Skin of body (tissue), 2 donors: ENCODE results near the gene BRI3. TPM values are rescaled to one million over a fixed set of nuclear protein-coding genes. Genes with fewer than 3 reads are reported as not detected.

Experiments used
- DNase-seq: peaks from one replicate; lab custom pipeline; 2025; lab: John Stamatoyannopoulos, UW
- total RNA-seq: library from RNA; depleted of rRNA; stranded (reverse); fragments of >200 nt; gene quantifications from one replicate; pipeline ENCODE4 v1.2.3, GENCODE V29; 2014

BRI3 gene, protein sequence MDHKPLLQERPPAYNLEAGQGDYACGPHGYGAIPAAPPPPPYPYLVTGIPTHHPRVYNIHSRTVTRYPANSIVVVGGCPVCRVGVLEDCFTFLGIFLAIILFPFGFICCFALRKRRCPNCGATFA
- 30.2 TPM for total RNA-seq

DNA sequence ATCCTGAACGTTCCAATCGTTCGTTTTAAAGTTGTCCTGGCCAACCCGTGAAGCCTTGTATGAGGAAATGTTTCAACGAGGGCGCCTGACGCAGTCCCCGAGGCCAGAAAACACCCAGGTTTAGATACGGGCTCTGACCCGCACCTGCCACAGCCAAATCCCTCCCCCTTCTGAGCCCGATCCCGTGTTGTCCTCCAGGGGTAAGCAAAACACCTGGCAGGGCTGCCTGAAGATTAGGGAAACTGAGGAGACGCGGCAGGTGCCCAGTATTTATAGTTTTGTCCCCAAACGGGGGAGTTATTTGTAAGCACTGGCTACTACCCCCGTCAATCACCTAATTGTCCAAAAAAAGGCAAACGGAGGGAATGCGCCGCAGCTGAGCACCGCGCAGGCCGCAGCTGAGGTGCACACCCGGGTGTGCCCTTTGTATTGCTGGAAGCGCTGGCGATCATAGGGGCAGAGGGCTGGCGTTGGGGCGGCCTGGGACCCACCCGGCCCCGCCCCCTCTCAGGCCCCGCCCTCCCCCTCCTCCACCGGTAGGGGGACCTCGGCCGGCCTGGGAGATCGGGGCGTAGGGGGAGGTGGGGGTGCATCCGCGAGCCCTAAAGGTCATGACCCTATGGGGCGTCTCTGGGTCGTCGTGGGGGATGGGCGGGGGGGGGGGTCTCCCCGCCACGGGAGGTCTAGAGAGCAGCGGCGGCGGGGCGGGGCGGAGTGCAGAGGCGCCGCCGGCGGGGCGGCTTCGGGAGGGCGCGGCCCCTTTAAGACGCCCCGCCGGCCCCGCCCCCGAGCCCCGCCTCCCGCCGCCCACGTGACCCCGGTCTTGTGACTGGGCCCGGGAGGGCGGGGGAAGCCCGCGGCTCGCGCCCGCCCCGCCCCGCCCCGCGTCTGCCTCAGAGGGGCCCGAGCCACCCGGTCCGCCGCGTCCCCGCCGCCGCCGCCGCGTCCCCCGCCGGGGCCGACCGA, at the start of gene BRI3:
TSS of gene BRI3 (plus strand) at position 896 of the 966 bp plus-strand sequence. CDS start 110 bp downstream, outside the sequence.
- peak; percentile 81 for DNase-seq

DNA sequence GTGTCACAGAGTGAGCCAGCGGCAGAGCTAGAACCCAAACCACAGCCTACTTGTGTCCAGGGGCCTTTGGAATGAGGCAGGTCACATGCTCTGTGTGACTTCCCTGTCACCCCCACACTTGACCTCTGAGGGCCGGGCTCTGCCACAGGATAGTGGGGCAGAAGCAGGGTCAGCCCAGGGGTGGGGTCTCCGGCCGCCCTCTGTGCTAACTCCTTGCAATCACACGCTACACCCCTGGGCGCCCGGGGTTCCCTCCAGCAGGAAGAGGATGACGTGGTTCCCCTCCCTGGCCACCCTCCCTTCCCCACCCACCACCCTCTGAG, 49.3 kb upstream of the BRI3 start:
- no peak for DNase-seq

- no peak for DNase-seq
Measured at GRCh38 chr7:98232799-98233198, 48.7 kb upstream of the BRI3 start.

DNA sequence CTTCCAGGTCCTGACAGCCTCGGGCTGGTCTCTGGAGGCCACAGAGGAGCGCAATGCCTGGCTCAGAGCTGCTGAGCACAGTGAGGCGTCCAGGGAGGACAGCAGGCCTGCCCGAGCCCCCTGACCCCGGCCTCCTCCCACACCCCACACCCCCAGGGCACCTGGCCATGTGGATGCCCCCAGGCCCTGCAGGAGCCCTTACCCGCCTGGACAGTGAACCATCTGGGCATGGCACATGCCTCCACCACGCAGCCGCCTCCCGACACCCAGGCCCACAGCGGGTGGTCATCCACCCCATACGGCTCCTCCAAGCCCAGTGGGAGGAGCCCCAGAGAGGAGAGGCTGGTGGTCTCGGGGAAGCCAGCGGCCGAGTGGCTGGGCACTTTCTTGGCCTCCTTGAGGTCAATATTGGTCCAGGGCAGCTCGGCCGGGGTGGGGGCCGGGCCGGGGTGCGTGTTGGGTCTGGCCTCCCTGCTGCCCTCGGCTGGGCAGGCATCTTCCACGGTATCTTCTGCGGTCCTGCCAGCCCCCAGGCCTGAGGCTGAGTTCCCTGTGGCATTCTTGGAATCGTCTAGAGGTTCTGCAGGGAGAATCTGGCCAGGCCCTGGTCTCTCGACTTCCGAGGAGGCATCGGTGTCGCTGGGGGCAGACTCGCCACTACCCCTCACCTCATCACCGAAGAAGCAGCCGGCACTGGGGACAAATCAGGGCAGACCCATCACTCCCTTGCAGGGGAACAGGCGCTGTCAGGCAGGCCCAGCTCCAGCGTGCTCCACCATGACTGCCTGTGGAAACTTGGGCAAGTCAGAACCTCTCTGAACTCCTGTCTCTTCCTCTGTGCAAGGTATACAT, 48.0 kb upstream of the BRI3 start:
- DNase-seq: no peak

GRCh38 chr7:98234429-98235147, 46.9 kb upstream of the BRI3 start:
- no peak for DNase-seq

- DNase-seq: no peak
Measured at GRCh38 chr7:98235901-98236300, 45.6 kb upstream of the BRI3 start.

DNA sequence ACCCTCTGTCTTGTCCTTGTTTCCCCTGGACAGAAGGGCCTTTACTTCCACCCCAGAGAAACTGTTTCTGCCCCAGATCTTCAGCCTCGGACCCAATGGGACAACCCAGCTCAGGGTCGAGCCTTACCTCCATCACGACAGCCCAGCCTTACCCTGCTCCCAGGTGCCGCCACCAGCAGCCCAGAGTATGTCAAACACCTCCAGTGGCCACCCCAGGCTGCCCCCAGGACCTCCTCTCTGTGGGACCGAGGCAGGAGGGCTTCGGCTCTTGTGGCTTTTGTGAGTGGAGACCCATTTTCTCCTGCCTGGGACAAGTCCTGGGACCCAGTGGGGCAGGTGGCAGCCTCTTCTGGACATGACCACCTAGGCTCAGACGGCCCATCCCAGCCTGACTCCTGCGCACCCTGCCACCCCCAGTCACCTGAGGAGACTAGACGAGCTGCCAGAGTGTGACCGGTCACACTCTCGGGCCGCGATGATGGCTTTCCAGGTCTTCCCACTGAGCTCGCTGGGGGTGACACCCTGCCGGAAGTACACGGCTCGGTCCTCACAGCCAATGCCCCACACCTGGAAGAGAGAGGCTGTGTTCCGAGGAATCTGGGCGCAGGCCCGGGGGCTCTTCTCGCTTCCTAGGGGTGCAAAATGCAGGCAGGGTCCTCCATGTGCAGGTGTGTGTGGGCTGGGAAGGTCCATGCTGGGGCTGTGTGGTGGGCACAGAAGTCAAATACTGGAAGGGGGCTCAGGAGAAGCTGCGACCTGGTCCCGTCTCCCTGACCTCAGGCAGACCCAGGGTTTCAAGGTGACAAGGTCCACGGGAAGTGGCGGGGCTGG, 44.9 kb upstream of the BRI3 start:
- DNase-seq: no peak

GRCh38 chr7:98238076-98238475, 43.4 kb upstream of the BRI3 start:
- DNase-seq: no peak

DNA sequence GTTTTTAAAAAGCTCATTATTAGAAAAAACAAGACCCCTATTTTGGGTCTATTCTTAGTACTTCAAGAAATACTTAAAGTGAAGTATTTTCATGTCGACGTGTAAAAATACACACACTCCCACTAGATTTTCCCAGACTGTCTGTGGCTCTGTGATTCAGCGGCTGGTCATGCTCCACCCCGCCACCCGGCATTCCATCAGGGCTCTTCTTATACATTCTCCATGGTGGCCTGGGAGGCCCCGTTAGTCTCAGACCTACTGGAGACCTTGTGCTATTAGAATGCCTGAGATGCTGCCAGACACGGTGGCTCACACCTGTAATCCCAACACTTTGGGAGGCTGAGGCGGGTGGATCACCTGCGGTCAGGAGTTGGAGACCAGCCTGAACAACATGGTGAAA, 42.5 kb upstream of the BRI3 start:
- DNase-seq: no peak

DNA sequence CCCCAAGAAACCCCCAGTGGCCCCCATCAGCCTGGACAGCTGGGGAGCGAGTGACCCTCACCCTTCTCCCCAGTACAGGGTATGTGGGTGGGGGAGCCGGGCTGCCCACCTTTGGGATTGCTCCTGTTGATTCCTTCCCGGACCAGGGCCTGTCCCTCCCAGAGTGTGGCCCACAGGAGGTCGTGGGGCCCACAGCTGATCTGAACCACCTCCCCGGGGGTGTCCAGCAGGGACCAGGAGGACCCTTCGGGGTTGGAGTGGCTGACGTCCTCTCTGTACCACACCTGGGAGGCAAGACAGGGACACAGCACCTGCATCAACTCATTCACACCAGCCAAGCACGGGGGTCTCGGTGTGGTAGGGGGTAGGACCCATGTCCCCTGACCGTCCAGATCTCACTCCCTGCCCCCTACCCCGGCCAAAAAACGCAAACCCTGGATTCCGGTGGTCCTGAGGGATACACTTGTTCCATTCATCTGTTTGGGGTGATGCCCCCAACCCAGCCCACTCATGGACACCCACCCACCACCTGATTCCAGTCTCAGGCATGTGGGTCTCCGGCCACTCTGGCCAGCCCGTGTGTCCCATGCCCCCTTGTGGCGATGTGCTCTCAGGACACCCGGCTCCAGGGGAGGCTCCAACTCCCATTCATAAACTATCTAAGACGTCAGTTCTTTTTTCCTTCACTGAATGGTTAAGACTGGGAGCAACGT, 40.4 kb upstream of the BRI3 start:
- DNase-seq: no peak

GRCh38 chr7:98241674-98242241, 39.7 kb upstream of the BRI3 start:
- DNase-seq: no peak

GRCh38 chr7:98242342-98242741, 39.1 kb upstream of the BRI3 start:
- DNase-seq: no peak

DNA sequence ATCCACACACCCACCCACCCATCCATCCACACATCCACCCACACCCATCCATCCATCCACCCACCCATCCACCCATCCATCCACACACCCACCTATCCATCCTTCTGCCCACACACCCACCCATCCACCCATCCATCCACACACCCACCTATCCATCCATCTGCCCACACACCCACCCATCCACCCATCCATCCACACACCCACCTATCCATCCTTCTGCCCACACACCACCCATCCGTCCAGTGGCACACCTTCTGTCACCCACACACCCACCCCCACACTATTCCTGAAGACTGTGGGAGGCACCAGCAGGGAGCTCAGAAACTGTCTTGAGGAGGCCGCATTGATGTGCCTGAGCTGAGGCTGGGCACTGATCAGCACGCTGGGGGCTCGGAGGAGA, 38.6 kb upstream of the BRI3 start:
- no peak for DNase-seq

DNA sequence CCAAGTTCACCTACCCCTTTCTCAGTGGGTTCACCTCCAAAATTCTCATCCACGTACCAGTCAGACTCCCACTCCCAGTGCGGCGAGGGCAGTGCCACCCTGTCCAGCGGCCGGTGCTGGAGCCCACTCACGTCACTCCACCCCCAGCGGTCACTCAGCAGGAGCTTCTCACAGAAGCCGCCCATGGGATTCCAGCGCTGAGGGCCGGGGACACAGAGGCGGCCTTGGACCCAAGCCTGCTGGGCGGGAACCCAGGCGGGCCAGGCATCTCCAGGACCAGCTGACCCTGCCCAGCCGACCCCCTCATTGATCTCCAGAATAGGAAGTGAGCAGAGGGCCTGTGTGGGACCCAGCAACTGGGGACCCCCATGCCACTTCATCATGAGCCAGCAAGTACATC, 36.6 kb upstream of the BRI3 start:
- DNase-seq: no peak

DNA sequence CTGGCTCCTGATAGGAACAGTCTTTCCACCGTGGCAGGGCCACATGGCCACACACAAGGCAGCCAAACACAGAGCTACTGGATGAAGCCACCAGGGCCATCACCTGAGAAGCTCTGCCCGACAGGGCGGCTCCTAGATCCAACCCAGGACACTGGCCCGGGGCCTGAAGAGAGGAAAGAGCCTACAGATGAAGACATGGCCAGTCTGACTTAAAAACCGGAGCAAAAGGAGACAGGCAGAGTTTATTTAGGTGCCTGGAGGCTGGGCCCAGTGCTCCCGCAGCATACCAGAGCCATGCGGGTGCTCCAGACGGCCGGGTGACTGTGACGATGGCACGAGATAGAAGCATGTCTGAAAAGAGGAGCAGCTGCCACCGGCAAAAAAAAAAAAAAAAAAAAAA, 33.3 kb upstream of the BRI3 start:
- DNase-seq: no peak

- no peak for DNase-seq
Measured at GRCh38 chr7:98249106-98249505, 32.4 kb upstream of the BRI3 start.

DNA sequence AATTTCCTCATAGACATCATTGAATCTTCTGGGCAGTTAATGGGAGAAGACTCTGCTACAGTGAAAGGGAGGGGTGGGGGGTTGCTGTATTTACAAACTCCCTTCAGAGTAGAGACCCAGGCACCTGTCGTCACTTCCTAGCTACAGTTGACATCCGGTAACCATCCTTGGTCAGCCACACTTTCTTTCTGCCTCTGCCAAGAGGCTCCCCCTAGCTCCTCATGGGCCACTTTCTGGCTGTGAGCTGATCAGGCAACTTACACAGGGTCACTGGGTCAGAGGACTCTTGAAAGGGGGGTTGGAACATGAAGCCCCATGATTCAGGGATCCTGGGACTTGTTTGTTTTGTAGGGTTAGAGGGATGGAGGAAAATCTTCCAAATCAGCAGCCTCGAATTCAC, 30.7 kb upstream of the BRI3 start:
- no peak for DNase-seq

DNA sequence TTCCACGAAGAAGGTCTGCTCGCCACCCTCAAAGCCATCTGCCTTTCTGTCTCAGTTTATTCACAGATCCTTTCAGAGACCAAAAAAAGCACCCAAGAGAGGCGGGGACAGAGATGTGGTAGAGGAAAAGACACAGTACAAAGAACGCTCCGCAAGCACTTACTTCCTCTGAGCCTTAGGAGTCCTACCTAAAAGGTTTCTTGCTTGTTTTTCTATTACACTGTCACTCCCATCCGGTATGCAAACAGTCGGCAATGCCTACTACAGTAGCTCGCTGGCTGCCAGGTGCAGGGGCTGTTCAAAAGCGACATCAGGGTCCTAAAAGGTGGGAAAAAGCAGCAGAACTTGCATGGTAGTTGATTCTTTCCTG, 30.3 kb upstream of the BRI3 start:
- DNase-seq: no peak

- peak; percentile 85 for DNase-seq
Measured at GRCh38 chr7:98251601-98252424, 29.7 kb upstream of the BRI3 start, which contains the start of gene TECPR1. TECPR1 (minus strand) TSS chr7:98252232; CDS start chr7:98246146, 6,086 bp downstream.
